Muscle of arm (tissue), 12 donors: ENCODE measurements around the gene BCL2L13. TPM values are rescaled to one million over a fixed set of nuclear protein-coding genes. Genes with fewer than 3 reads are reported as not detected.
"Not testable (repeated sequence)": the region's sequence is repeated elsewhere in the genome, so short reads cannot be mapped to it uniquely, and the experiment has no call there.

Source experiments
- DNase-seq: peaks from one replicate; pipeline ENCODE4 v3.0.0-alpha.2; 2013
- polyA plus RNA-seq, 12 donors: library from polyadenylated mRNA; unstranded; fragments of 120-200 nt; gene quantifications; one replicate each; pipeline ENCODE4 v1.2.1, GENCODE V29; 2013; ENCODE audit not compliant: insufficient read length in 12 of 12

Gene BCL2L13
- polyA plus RNA-seq, 12 donors = 36.9 to 58.3 (median 46.3) TPM; not detected in 1

DNA sequence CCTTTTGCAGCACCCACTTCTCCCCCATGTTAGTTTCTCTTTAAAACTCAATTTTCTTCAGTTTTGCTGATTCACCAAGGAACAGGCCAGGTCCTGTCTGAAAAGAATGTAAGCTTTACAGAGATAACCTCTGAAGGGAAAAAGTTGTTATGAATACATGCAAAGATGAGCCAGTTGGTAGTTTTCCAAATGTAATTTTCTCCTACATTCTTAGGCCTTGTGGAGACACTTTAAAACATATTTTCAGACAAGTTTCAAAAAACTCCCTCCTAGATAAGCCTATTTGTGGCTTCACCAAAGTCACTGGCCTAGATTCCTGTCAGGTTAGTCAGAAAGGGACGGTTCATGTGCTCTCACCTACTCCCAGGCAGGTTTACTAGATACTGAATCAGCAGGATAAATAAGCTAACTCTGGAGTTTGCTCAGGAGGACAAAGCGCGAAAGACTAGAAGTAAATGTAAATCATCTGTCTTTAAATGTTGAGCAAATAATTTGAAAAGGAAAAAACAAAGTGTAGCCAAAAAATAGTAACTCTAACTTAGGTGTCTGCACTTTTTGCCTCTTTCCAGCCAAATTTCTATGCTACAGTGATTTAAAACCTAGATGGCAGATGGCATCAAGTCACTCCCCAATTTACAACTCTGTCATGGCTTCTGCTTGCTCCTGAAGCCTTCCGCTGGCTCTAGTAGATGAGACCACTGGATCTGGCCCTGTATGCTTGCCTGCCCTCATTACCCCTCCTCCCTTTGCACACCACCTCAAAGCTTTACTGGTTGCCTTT, 5.2 kb upstream of the BCL2L13 start:
- DNase-seq = no peak

DNA sequence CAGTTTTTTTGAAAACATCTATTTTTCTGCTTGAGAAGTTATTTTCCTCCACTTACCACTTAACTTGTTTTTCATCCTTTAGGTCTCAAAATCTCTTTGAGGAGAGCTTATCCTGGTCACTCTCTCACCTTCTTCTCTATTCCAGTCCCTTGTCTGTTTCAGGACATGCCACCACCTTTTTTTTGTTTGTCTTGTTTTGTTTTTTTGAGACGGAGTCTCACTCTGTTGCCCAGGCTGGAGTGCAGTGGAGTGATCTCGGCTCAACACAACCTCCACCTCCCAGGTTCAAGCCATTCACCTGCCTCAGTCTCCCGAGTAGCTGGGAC, 4.6 kb upstream of the BCL2L13 start:
- no peak for DNase-seq

DNA sequence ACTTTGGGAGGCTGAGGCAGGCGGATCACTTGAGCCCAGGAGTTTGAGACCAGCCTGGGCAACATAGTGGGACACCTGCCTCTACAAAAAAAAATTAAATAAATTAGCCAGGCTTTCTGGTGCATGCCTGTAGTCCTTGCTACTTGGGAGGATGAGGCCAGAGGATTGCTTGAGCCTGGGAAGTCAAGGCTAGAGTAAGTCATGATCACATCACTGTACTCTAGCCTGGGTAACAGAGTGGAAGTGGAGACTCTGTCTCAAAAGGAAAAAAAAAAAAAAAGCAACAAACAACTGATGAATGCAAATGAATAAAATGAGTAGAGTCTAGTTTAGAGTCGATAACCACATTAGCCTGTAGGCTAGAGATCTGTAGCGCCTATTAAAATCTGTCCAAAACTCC, 3.9 kb upstream of the BCL2L13 start:
- DNase-seq = no peak

DNA sequence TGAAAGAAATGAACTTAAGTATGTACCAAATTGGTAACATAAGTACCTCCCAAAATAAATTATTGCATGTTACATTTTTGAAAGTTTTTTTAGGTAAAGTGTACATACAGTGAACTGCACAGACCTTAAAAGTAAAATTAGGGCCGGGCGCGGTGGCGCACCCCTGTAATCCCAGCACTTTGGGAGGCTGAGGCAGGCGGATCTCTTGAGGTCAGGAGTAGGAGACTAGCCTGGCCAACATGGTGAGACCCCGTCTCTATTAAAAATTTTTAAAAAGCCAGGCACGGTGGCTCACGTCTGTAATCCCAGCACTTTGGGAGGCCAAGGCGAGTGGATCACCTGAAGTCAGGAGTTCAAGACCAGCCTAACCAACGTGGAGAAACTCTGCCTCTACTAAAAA, 1.7 kb upstream of the BCL2L13 start:
- DNase-seq = not testable (repeated sequence)

- no peak for DNase-seq
These were observed 921 bp upstream of the BCL2L13 start for GRCh38 chr22:17637490-17638181.

DNA sequence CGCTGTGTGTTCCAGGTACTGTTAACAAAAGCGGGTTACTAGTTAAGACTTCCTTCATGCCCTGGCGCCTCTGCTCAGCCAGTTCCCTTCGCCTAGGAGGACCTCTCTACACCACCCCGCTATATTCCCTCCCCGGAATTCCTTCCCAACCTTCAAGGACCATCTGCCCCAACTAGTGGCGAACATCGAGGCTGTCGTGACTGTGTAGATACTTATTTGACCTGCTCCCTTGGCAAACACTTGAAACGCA, 450 bp upstream of the BCL2L13 start:
- no peak for DNase-seq

DNA sequence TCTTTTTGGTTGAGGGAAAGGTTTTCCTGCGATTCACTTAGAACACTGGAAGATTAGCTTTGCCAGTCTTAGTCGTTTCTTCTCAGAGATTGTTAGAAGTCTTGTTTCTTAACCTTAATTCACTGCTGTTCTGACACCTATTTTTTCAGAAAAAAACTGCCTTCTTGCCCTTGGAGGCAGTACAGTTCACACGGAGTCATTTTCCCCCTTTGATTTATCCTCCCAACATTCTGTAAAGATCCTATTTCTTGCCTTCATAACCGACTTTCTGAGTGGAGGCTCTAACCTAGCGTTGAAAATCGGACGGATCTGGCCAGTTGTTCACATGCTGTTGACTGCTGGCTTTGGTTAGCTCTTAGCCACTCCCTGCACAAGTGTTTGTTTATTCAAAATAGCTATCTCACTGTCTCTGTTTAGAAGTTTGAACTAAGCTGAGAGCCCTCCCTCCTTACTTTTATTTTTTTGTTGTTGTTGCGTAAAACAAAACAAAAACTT, 737 bp downstream of the BCL2L13 start:
- DNase-seq = peak; percentile 66

DNA sequence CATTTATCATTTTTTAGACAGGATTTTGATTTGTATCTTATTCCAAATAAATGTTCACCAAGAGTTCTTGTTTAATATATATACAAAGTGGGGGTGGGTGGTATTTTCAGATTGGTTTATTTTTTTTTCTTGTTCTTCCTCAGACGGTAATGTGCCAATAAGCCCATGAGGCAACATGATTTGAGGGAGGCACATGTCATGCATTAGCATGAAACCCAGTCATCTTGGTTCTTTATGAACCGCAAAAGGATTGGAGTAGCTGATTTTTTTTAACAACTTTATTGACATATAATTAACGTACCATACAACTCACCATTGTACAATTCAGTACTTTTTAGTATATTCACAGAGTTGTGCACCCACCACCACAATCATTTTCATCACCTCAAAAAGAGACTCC, 2.7 kb downstream of the BCL2L13 start:
- no peak for DNase-seq

DNA sequence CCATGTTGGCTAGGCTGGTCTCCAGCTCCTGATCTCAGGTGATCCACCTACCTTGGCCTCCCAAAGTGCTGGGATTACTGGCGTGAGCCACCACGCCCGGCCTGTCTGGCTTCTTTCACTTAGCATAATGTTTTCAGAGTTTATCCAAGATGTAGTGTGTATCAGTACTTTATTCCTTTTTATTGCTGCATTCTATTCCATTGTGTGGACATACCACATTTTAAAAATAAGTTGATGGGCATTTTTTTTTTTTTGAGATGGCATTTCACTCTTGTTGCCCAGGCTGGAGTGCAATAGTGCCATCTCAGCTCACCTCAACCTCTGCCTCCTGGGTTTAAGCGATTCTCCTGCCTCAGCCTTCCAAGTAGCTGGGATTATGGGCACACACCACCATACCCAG, 3.8 kb downstream of the BCL2L13 start:
- not testable (repeated sequence) for DNase-seq

DNA sequence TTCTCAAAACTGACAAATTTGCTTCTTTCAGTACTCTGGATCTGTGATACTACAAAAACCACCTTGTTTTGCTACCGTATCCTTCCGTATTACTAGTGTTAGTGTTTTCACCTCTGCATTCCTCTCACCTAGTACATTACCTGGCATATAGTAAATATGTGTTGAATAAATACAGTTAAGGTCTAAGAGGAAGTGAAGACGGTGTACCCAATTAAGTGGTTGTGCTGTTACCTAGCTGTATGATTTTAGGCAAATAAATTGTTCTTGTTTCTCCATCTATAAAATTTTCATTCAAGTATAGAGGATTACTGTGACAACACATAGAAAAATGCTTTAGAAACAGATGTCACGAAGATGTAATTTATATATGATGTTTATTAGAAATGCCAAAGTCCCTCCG, 8.9 kb downstream of the BCL2L13 start:
- DNase-seq = no peak

- no peak for DNase-seq
These were observed 9.4 kb downstream of the BCL2L13 start for GRCh38 chr22:17647991-17648390.

GRCh38 chr22:17648569-17648968, 10.0 kb downstream of the BCL2L13 start:
- no peak for DNase-seq

- no peak for DNase-seq
These were observed 16.7 kb downstream of the BCL2L13 start for GRCh38 chr22:17655289-17655688.

DNA sequence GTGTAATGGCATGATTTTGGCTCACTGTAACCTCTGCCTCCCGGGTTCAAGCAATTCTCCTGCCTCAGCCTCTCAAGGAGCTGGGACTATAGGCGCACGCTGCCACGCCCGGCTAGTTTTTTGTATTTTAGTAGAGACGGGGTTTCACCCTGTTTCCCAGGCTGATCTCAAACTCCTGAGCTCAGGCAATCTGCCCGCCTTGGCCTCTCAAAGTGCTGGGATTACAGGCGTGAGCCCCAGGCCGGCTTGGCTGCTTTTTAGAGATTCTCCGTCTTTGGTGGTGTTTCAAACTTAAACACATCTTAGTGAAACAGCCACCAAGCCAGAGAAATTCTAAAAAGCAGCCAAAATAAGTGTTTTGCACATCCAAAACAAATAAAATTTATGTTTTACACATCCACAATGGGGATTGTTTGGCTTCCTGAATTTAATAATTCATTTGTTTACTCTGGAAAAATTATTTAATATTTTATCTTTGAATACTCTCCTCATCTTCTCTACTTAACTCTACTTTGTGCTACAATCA, 18.4 kb downstream of the BCL2L13 start:
- DNase-seq = no peak

DNA sequence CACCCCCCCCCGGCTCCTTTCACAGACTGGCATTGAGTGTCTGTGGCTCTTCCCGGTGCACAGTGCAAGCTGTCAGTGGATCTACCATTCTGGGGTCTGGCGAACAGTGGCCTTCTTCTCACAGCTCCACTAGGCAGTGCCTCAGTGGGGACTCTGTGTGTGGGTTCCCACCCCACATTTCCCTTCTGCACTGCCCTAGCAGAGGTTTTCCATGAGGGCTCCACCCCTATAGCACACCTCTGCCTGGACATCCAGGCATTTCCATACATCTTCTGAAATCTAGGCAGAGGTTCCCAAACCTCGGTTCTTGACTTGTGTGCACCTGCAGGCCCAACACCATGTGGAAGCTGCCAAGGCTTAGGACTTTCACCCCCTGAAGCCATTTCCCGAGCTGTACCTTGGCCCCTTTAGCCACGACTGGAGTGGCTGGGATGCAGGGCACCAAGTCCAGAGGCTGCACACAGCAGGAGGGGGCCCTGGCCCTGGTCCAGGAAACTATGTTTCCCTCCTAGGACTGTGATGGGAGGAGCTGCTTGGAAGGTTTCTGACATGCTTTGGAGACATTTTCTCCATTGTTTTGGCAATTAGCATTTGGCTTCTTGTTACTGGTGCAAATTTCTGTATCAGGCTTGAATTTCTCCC, 26.0 kb downstream of the BCL2L13 start:
- DNase-seq = no peak

DNA sequence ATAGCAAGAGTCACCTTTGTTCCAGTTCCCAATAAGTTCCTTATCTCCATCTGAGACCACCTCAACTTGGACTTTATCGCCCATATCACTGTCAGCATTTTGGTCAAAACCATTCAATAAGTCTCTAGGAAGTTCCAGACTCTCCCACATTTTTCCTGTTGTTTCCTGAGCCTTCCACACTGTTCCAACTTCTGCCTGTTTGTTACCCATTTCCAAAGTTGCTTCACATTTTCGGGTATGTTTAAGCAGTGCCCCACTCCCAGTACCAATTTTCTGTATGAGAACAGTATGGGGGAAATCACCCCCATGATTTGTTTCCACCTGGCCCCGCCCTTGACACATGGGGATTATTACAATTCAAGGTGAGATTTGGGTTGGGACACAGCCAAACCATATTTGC, 26.7 kb downstream of the BCL2L13 start:
- no peak for DNase-seq

DNA sequence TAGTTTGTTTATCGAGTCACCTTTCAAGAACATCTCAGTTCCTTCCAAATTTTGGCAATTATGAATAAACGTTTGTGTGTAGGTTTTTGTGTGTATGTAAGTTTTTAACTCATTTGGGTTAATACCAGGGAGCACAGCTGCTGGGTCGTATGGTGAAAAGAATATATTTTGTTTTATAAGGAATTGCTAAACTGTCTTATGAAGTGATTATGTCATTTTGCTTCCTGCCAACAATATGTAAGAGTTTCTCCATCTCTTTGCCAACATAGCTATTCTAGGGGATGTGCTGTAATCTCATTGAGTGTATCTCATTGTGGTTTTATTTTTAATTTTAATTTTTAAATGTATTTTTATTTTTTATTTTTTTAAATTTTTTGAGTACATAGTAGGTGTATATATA, 27.3 kb downstream of the BCL2L13 start:
- DNase-seq = peak; percentile 31

DNA sequence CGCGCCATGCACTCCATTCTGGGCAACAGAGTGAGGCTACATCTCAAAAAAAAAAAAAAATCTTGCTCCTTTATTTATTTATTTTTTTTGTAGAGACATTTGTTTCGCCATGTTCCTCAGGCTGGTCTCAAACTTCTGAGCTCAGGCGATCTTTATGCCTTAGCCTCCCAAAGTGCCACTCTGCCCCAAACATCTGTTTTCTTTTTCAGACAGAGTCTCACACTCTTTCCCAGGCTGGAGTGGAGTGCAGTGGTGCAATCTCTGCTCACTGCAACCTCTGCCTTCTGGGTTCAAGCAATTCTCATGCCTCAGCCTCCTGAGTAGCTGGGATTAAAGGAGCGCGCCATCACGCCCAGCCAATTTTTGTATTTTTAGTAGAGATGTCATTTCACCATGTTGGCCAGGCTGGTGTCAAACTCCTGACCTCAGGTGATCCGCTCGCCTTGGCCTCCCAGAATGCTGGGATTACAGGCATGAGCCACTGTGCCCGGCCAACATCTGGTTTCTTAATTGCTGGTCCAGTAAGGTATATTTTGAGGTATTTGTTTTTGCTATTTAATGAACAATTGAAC, 33.0 kb downstream of the BCL2L13 start:
- DNase-seq = not testable (repeated sequence)

DNA sequence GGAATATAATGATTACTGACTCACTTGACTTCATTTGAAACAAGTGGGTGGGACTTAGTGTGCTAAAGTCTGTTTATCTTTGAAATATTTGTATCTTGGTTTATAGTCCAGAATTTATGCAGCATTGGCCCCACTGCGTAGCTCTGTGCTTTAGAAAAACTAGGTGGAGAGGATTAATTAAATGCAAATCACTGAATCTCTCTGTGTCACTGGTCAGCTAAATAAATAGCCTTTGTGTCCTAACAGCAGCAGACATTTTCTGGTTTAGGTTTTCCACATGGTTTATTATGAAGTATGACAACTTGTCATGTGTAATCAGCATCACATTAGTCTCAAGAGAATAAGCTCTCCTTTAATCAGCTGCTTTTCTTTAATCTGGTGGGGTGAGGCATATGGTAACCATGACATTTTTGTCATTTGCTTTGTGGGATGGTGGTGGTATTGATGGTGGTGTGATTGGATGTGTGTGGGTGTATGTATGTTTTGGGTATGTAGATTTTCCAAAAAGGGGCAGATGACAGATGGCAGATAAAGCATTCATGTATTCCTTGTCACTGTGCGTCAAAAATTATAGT, 33.9 kb downstream of the BCL2L13 start:
- DNase-seq = no peak

- no peak for DNase-seq
These were observed 35.6 kb downstream of the BCL2L13 start for GRCh38 chr22:17674152-17674551.

GRCh38 chr22:17675584-17675983, 37.0 kb downstream of the BCL2L13 start:
- no peak for DNase-seq

DNA sequence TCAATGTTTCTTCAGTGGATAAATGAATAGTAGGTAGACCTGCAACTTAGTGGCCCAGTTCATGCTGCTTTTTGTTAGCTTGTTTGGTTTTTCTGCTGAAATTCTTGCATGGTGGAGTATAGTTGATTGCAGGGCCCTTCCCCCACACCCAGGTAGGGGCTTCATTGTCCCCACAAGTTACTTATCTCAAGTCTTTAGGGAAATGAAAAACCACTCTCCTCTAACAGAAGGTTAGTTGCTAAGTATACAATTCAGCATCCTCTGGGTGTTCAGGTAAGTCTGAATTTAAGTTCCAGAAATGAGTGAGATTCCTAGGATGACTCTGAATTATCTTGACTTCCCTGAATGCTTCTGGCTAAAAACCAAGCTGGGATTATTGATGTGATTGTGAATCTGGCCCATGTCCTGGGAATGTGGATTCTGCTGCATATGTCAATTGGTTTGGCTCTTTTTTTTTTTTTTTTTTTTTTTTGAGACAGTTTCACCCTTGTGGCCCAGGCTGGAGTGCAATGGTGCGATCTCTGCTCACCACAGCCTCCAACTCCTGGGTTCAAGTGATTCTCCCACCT, 40.3 kb downstream of the BCL2L13 start:
- no peak for DNase-seq
